ENCODE results near the gene C16orf54.
"Not testable (repeated sequence)": the region's sequence is repeated elsewhere in the genome, so short reads cannot be mapped to it uniquely, and the experiment has no call there.

C16orf54 gene, protein sequence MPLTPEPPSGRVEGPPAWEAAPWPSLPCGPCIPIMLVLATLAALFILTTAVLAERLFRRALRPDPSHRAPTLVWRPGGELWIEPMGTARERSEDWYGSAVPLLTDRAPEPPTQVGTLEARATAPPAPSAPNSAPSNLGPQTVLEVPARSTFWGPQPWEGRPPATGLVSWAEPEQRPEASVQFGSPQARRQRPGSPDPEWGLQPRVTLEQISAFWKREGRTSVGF

DNA sequence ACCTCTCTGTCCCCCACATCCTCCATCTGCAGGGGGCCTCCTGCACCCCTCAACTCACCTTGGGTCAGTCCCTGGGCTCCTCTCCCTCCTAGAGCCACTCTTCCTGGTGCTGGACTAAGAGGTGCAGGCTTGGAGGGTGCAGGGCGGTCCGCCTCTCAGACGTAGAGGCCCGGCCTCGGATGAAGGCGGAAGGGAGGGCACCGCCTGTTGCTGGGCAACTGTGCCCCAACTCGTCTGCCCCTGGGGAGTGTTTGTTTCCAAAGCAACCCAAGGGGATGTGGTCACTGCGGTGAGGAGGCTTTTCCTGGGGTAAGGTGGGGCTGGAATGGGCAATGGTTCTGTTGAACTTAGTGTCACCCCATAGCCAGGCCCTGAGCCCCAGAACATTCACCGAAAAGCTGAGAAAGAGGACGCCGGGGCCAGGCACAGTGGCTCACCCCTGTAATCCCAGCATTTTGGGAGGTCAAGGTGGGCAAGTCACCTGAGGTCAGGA lies at the start of gene C16orf54:
Gene C16orf54, minus strand, starts transcription at position 138 of the 493 bp plus-strand sequence. CDS start 1,039 bp downstream, outside the sequence.
- DNase-seq: peak; percentile 51

- no peak for DNase-seq
Measured at GRCh38 chr16:29794231-29794710, 48.5 kb upstream of the C16orf54 start.

GRCh38 chr16:29793153-29793552 lies 47.4 kb upstream of the C16orf54 start:
- DNase-seq: not testable (repeated sequence)

GRCh38 chr16:29791845-29792807 lies 46.3 kb upstream of the C16orf54 start:
- no peak for DNase-seq

DNA sequence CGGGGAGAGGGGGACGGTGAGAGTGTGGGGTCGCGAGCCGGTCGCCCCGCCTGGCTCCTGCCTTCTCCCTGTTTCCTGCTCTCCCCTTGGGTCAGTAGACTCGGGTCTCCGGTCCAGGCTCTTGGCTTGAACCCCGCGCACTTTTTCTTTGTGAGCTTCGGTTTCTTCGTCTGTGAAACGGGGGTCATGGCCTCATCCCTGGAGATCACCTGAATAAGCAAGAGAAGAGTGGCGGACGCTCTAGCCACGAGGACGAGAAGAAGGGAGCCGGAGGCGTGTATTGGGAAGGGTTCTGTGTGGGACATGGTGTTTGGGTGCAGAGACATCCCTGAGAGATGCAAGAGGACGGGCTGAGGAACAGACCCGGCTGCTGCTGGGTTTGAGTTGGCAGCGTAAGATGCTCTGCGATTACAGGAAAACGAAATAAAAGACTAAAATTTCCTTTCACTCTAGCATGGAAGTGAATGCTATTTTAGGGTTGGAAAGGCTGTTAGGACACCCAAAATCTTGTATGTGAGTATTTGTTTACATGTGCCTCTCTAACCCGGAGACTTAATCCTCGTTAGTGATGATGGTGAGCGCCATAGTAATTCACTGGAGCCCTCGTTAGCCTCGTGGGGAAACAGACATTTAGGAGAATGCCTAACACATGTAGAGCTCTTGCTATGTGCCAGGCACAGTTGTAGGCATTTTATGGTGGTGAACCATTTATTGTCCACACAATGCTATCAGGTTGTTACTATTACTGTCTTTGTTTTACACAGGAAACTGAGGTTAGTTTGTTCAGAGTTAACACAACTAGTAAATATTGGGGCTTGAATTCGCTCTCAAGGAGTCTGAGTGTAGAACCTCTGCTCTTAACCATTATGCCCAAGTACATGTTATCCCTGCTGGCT lies 45.4 kb upstream of the C16orf54 start:
- peak; percentile 53 for DNase-seq

DNA sequence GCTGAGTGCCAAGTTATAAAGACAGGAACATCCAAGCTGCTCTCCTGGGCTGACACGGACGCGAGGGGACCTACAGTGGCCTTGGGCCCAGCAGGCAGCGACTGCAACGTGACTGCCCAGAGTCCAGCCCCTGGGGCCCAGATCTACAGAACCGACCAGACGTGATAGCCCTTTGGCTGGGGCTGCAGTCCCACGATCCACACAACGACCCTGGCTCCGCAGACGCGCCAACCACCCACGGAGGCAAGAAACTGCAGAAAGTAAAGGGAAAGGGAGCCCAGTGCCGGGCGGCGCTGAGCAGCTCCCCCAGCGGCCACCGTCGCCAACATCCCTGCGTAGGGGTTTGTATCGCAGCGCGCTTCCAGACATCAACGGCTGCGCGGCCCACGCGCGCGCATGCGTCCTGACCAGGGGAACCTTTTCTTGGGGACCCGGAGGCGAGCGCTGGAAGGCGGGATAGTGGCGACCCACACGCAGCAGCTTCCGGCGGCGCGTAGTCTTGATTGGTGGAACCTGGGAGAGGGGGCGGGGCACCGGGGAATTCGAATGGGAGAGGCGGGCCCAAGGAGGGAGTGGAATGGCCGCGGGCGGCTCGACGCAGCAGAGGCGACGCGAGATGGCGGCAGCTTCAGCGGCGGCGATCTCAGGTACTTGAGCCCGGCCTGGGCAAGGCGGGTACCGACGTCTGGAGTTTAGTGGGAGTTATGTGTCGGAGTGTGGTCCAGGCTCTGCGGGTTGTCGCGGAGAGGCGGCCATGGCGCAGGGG lies 44.6 kb upstream of the C16orf54 start, which contains the start of gene KIF22:
Gene KIF22, plus strand, starts transcription at position 569 of the 766 bp plus-strand sequence. Its CDS starts 9 bp downstream, at position 578.
- peak; percentile 99 for DNase-seq

DNA sequence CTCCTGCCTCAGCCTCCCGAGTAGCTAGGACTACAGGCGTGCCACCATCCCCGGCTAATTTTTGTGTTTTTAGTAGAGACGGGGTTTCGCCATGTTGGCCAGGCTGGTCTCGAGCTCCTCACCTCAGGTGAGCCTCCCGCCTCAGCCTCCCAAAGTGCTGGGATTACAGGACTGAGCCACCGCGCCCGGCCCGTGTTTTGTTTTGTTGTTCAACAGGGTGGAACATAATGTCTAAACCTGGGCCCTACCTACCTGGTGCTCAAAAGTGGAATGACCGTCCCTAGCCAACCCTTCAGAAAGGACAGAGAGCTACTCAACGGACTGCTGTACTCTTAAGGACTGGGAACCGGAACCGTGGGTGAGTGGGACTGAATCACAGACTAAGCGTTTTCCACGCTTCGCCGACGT lies 44.0 kb upstream of the C16orf54 start:
- DNase-seq: no peak

- not testable (repeated sequence) for DNase-seq
Measured at GRCh38 chr16:29787155-29787554, 41.4 kb upstream of the C16orf54 start.

DNA sequence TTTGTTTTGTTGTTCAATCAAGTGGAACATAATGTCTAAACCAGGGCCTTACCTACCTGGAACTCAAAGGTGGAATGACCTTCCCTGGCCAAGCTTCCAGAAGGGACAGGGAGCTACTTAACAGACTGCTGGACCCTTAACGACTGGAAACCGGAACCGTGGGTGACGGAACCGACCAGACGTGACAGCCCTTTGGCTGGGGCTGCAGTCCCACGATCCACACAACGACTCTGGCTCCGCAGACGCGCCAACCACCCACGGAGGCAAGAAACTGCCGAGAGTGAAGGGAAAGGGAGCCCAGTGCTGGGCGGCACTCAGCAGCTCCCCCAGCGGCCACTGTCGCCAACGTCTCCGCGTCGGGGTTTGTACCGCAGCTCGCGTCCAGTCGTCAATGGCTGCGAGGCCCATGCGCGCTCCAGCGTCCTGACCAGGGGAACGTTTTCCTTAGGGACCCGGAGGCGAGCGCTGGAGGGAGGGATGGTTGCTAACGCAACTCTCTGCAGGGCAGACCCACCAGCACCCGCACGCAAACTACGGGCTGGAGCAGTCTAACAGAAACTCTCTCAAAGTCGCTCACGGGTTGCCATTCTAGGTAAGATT lies 39.2 kb upstream of the C16orf54 start:
- peak; percentile 78 for DNase-seq

DNA sequence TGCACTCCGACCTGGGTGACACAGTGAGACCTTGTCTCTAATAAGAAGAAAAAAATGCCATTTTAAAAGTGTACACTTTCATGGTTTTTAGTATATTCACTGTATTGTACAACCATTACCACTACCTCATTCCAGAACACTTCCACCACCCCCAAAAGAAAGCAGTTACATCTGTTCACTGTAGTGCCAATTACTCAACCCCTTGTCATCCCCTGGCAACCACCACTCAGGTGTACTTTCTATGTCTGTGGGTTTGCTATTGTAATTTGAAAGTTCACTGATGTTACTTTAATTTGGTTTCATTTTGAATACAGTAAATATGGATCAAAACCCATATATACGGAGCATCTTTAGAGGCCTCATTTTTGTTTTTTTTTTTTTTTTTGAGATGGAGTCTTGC lies 38.4 kb upstream of the C16orf54 start:
- DNase-seq: no peak

DNA sequence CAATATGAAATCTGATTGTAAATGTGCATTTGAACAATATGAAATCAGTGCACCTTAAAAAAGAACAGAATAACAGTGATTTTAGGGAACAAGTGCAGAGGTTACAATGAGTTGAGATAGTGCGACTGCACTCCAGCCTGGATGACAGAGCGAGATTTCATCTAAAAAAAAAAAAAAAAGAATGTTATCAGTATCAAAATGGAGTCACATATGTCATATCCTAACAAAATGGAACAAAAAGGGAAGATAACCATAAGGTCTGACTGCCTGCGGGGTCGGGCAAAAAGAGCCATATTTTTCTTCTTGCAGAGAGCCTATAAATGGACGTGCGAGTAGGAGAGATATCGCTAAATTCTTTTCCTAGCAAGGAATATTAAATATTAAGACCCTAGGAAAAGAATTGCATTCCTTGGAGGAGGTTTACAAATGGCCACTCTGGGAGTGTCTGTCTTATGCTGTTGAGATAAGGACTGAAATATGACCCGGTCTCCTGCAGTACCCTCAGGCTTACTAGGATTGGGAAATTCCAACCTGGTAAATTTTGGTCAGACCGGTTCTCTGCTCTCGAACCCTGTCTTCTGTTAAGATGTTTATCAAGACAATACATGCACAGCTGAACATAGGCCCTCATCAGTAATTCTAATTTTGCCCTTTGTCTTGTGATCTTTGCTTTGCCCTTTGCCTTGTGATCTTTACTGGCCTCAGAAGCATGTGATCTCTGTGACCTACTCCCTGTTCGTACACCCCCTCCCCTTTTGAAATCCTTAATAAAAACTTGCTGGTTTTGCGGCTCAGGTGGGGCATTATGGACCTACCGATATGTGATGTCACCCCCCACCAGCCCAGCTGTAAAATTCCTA lies 37.5 kb upstream of the C16orf54 start:
- not testable (repeated sequence) for DNase-seq

GRCh38 chr16:29779474-29779873 lies 33.7 kb upstream of the C16orf54 start:
- DNase-seq: no peak

GRCh38 chr16:29777576-29778350 lies 32.0 kb upstream of the C16orf54 start, which contains the start of gene ZG16:
TSS of gene ZG16 (plus strand) at chr16:29778256. CDS start at chr16:29779267, 1,011 bp downstream.
- DNase-seq: no peak

DNA sequence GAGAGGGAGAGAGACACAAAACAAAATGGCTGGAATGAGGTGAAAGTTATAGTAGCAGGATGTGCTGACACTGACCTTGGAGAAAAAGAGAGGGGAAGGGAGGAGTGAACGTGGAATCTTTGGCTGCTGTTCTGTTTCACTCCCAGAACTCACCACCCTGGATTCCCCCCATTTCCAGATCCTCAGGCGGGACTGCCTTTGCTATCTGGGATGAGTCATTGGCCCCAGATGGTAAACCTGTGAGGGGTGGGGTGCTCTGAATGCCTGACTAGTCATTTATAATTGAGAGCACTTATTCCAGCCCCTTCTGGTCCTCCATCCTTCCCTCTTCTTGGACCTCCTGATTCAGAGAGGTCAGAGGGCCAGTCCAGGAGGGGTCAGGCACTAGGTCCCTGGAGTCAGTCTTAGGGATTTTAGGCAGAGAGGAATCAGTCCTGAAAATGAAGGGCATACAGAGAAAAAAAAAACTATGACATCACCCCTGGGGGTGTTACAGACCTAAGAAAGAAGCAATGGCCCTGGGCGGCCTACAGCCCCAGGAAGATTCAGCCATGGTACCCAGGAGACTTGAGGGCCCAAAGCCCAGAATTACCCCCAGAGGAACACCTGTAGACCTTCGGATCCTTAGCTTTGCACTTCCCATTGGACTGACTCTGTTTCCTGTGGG lies 30.1 kb upstream of the C16orf54 start:
- DNase-seq: no peak

DNA sequence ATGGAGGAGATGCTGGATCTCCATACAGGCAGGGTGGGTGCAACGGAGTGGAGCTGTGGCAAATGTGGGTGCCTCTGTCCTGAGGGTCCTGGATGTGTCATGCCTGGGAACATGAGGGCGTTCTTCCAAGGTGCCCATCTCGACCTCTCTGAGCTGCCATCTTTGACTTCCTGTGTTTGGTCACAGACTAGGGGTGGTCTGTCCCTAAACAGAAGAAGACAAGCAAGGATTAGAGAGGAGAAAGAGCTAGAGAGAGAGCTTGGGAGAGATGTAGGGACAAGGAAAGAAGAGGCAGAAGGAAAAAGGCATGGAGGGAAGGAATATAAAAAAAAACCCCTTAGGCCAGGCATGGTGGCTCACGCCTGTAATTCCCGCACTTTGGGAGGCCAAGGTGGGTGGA lies 28.9 kb upstream of the C16orf54 start:
- DNase-seq: no peak

GRCh38 chr16:29772330-29772729 lies 26.5 kb upstream of the C16orf54 start:
- DNase-seq: not testable (repeated sequence)

DNA sequence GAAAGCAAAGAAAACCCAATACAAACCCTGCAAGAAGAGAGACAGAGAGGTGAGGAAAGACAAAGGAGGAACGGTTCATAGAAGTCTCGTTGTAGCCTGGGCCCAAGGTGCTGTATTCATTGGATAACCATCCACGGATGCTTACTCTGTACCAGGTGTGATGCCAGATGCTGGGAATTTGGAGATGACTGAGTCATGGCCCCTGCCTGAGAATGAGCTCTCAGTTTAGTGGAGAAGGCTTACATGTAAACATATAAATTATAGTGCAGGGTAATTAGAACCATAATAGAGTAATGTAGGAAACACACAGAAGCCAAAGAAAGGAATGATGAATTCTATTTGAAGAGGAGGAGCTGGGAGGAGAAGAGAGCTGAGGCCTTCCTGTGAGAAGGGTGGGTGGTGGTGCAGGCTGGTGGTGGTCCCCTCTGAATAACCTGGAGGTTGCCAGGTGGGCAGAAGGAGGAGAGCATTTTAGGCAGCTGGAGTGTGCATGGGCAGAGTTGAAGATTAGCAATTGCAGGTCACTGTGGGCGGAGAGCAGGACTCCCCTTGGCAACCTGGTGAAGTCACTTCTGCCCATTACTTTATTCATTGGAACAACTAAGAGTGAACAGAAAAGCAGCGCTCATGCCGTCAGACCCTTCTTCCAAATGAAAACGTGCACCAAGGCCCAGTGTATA lies 24.6 kb upstream of the C16orf54 start:
- no peak for DNase-seq

GRCh38 chr16:29769507-29769906 lies 23.7 kb upstream of the C16orf54 start:
- DNase-seq: no peak
